A549 (cell line): ENCODE measurements around the gene ANKRD13D. TPM values are rescaled to one million over a fixed set of nuclear protein-coding genes. Genes with fewer than 3 reads are reported as not detected.

Experiments
- ATAC-seq, 2 experiments: fragments of 200-7000 bp in 1 of 2; fragments of >200 bp in 1 of 2; cut with Nextera tagmentation in 1 of 2; cut with Tn5 transposase in 1 of 2; 3 replicates each; pipeline versions ENCODE4 v1.8.0 to v1.9.1; 2018 to 2020; ENCODE audit warnings: mild to moderate bottlenecking in 1 of 2, moderate library complexity in 1 of 2
- CTCF ChIA-PET: fragments of 300-600 bp; sonication (Branson Sonifier 250); formaldehyde crosslinking; extraction: SDS; loops from one replicate; lab custom pipeline; 2021; ENCODE audit warnings: antibody characterized with exemption, inconsistent platforms; lab: Yijun Ruan, JAX
- POLR2A ChIA-PET: fragments of 350-600 bp; formaldehyde crosslinking; extraction: SDS; loops from one replicate; lab custom pipeline; 2021; ENCODE audit warnings: antibody characterized with exemption, inconsistent platforms; lab: Yijun Ruan, JAX
- DNase-seq, 2 experiments: peaks; one replicate each; pipeline versions ENCODE4 v3.0.0 to v3.0.0-alpha.2; 2011 to 2016; ENCODE audit warnings: low read depth in 1 of 2, low spot score in 1 of 2
- FAIRE-seq: peaks from 2 replicates; lab custom pipeline; 2011; peaks lifted over from hg19 to GRCh38; lab: Jason Lieb, UNC
- H3K27ac ChIP-seq, 2 experiments: fragments of >200 bp; sonication (Bioruptor Twin); formaldehyde crosslinking; 3 replicates each; pipeline ENCODE4 v1.5.1; 2016 to 2017
- H3K4me1 ChIP-seq: fragments of >200 bp; sonication (Bioruptor Twin); formaldehyde crosslinking; 3 replicates; pipeline ENCODE4 v1.6.1; 2016
- H3K4me2 ChIP-seq: fragments of >200 bp; sonication (Bioruptor Twin); formaldehyde crosslinking; 3 replicates; pipeline ENCODE4 v1.6.1; 2016
- H3K4me3 ChIP-seq: fragments of >200 bp; sonication (Bioruptor Twin); formaldehyde crosslinking; 3 replicates; pipeline ENCODE4 v1.5.1; 2016
- H3K9me3 ChIP-seq: fragments of >200 bp; sonication (Bioruptor Twin); formaldehyde crosslinking; 3 replicates; pipeline ENCODE4 v1.6.1; 2016
- BHLHE40 ChIP-seq: IDR thresholded peaks from 2 replicates; pipeline ENCODE4 v1.6.1; 2012; ENCODE audit warnings: low read depth, low read length, inconsistent platforms
- CBX2 ChIP-seq: fragments of 200-600 bp; sonication (generic); IDR thresholded peaks from 2 replicates; pipeline ENCODE4 v1.6.1; 2016; ENCODE audit warnings: low read depth, mild to moderate bottlenecking, borderline replicate concordance
- CBX8 ChIP-seq: fragments of 200-600 bp; sonication (generic); IDR thresholded peaks from 2 replicates; pipeline ENCODE4 v1.6.1; 2016
- CEBPB ChIP-seq, 2 experiments: fragments of >200 bp in 1 of 2; sonication (Bioruptor Twin) in 1 of 2; formaldehyde crosslinking in 1 of 2; IDR thresholded peaks; 2 replicates each; pipeline ENCODE4 v1.6.1; 2012 to 2016
- E2F6 ChIP-seq: IDR thresholded peaks from 2 replicates; pipeline ENCODE4 v1.6.1; 2012; ENCODE audit warnings: low read depth, borderline replicate concordance
- EHMT2 ChIP-seq: fragments of 200-600 bp; sonication (generic); IDR thresholded peaks from 2 replicates; pipeline ENCODE4 v1.6.1; 2016; ENCODE audit warnings: antibody characterized with exemption, low read depth, mild to moderate bottlenecking, moderate library complexity
- ELK1 ChIP-seq: fragments of 150-350 bp; IDR thresholded peaks from 2 replicates; pipeline ENCODE4 v1.6.1; 2014; ENCODE audit warnings: low read depth, mild to moderate bottlenecking, low read length
- EP300 ChIP-seq, 2 experiments: fragments of >200 bp; sonication (Bioruptor Twin); formaldehyde crosslinking; IDR thresholded peaks; 2 replicates in 1 of 2; 3 replicates in 1 of 2; pipeline ENCODE4 v1.6.1; 2016 to 2017
- ESRRA ChIP-seq: fragments of 150-350 bp; IDR thresholded peaks from 2 replicates; pipeline ENCODE4 v1.6.1; 2014; ENCODE audit warnings: mild to moderate bottlenecking, low read length, borderline replicate concordance
- FOSL2 ChIP-seq, 2 experiments: fragments of 450-650 bp in 1 of 2; fragments of >200 bp in 1 of 2; sonication (Bioruptor Twin) in 1 of 2; formaldehyde crosslinking; IDR thresholded peaks; 2 replicates each; pipeline versions ENCODE4 v1.5.0 to v1.6.1; 2016 to 2020; ENCODE audit warnings: mild to moderate bottlenecking in 1 of 2, moderate library complexity in 1 of 2
- GATA3 ChIP-seq: IDR thresholded peaks from 2 replicates; pipeline ENCODE4 v1.6.1; 2012; ENCODE audit warnings: borderline replicate concordance
- HEYL ChIP-seq: fragments of 250-450 bp; sonication (Bioruptor Pico); IDR thresholded peaks from 2 replicates; pipeline ENCODE4 v1.8.0; 2021; ENCODE audit warnings: mild to moderate bottlenecking, moderate library complexity
- HOXB5 ChIP-seq: fragments of 250-450 bp; sonication (Bioruptor Pico); IDR thresholded peaks from 2 replicates; pipeline ENCODE4 v1.5.0; 2020; ENCODE audit warnings: mild to moderate bottlenecking, moderate library complexity
- JUN ChIP-seq, 2 experiments: fragments of >200 bp; sonication (Bioruptor Twin); formaldehyde crosslinking; IDR thresholded peaks; 2 replicates in 1 of 2; 3 replicates in 1 of 2; pipeline ENCODE4 v1.6.1; 2016 to 2017
- KDM1A ChIP-seq: fragments of 200-600 bp; sonication (generic); IDR thresholded peaks from 2 replicates; pipeline ENCODE4 v1.6.1; 2016; ENCODE audit warnings: low read depth, mild to moderate bottlenecking
- KDM5A ChIP-seq: fragments of 200-600 bp; sonication (generic); IDR thresholded peaks from 2 replicates; pipeline ENCODE4 v1.6.1; 2016; ENCODE audit warnings: antibody characterized with exemption, mild to moderate bottlenecking
- MAFK ChIP-seq: fragments of 450-650 bp; IDR thresholded peaks from 2 replicates; pipeline ENCODE4 v1.6.1; 2014; ENCODE audit not compliant: partially characterized antibody
- MAX ChIP-seq: IDR thresholded peaks from 2 replicates; pipeline ENCODE4 v1.6.1; 2012
- MYC ChIP-seq: IDR thresholded peaks from 2 replicates; pipeline ENCODE4 v1.6.1; 2012; ENCODE audit warnings: mild to moderate bottlenecking, inconsistent platforms, low read length, improper control_type of control experiment, borderline replicate concordance
- PHF8 ChIP-seq: fragments of 200-600 bp; sonication (generic); IDR thresholded peaks from 2 replicates; pipeline ENCODE4 v1.6.1; 2016; ENCODE audit warnings: low read depth, mild to moderate bottlenecking, antibody characterized with exemption, moderate library complexity, borderline replicate concordance
- POLR2A ChIP-seq: IDR thresholded peaks from 2 replicates; pipeline ENCODE4 v1.6.1; 2012; ENCODE audit warnings: mild to moderate bottlenecking, low read length
- POLR2AphosphoS2 ChIP-seq: conservative IDR thresholded peaks from 2 replicates; pipeline ENCODE4 v1.6.1; 2012; ENCODE audit warnings: low read length, improper control_type of control experiment, inconsistent platforms
- REST ChIP-seq: fragments of 200-600 bp; sonication (generic); IDR thresholded peaks from 2 replicates; pipeline ENCODE4 v1.6.1; 2016; ENCODE audit warnings: antibody characterized with exemption, mild to moderate bottlenecking, moderate library complexity
- RNF2 ChIP-seq: fragments of 200-600 bp; sonication (generic); IDR thresholded peaks from 2 replicates; pipeline ENCODE4 v1.6.1; 2016; ENCODE audit warnings: low read depth, mild to moderate bottlenecking, antibody characterized with exemption, moderate library complexity, borderline replicate concordance
- SMC3 ChIP-seq: fragments of >200 bp; sonication (Bioruptor Twin); formaldehyde crosslinking; IDR thresholded peaks from 3 replicates; pipeline ENCODE4 v1.6.1; 2018; ENCODE audit warnings: inconsistent platforms
- SREBF2 ChIP-seq: fragments of 450-650 bp; IDR thresholded peaks from 2 replicates; pipeline ENCODE4 v1.6.1; 2014; ENCODE audit warnings: mild to moderate bottlenecking, moderate library complexity
- TP53 ChIP-seq: fragments of 250-450 bp; sonication (Bioruptor Pico); IDR thresholded peaks from 2 replicates; pipeline ENCODE4 v1.5.0; 2021; ENCODE audit warnings: mild to moderate bottlenecking, moderate library complexity
- ZNF302 ChIP-seq: fragments of 250-450 bp; sonication (Bioruptor Pico); IDR thresholded peaks from 2 replicates; pipeline ENCODE4 v1.9.0; 2021; ENCODE audit warnings: inconsistent platforms, mild to moderate bottlenecking, moderate library complexity
- WGBS: methylation state at CpG from one replicate; pipeline ENCODE4 v1.1.6; 2017; ENCODE audit errors: missing lambda C conversion rate; 5-methylcytosine and 5-hydroxymethylcytosine counted together
- polyA minus RNA-seq: library from RNA; depleted of rRNA, polyadenylated mRNA; stranded (reverse); fragments of >200 nt; gene quantifications from 2 replicates; pipeline ENCODE4 v1.2.3, GENCODE V29; 2011; rRNA and poly(A)+ RNA removed
- polyA plus RNA-seq, 4 experiments: library from polyadenylated mRNA; depleted of rRNA in 3 of 4; stranded (reverse); fragments of >200 nt; fragmentation: RNase III in 1 of 4; extraction: RNeasy Plus Mini Kit Qiagen cat#74134 plus additional on column Dnase treatment in 1 of 4; gene quantifications; 2 replicates in 3 of 4; 3 replicates in 1 of 4; pipeline ENCODE4 v1.2.3, GENCODE V29; 2011 to 2017

The ANKRD13D gene
- polyA plus RNA-seq (2011; rRNA removed) (15.4 and 17.0 TPM in 2 replicates), polyA plus RNA-seq (2017; fragmentation: RNase III; extraction: RNeasy Plus Mini Kit Qiagen cat#74134 plus additional on column Dnase treatment) (22.5 to 24.5 TPM (median 24.2 TPM) in 3 replicates), polyA minus RNA-seq (20.3 and 34.1 TPM in 2 replicates)
- 43.0 and 51.7 TPM in 2 replicates for polyA plus RNA-seq (2012; cell fraction: cytosol; rRNA removed)
- polyA plus RNA-seq (2012; cell fraction: nucleus; rRNA removed): 143 and 169 TPM in 2 replicates

GRCh38 chr11:67289226-67289650 is at the start of gene ANKRD13D:
TSS of gene ANKRD13D (plus strand) at chr11:67289303. CDS start at chr11:67289461, 158 bp downstream.
- CTCF ChIA-PET: interaction anchor here (0.5 to 3.4 kb wide), 10 partner anchors 9 to 165 kb away, joined by 3 to 19 read pairs (median 4); partner anchors contain the start of gene SSH3
- no CpG with 5 or more reads among the region's 56 CpGs for WGBS
- peak; percentile 51 to 52 for ATAC-seq

GRCh38 chr11:67239783-67240575 is 49.1 kb upstream of the ANKRD13D start:
- no peak for FAIRE-seq
- TF ChIP-seq PHF8: no peak; the same call in 1 of the 2 replicates
- peak; percentile 41; the same call in 1 of the 2 replicates for TF ChIP-seq MYC
- TF ChIP-seq BHLHE40: no peak
- TF ChIP-seq HOXB5: no peak
- no peak for TF ChIP-seq CBX8
- no peak for TF ChIP-seq EHMT2
- no peak for TF ChIP-seq ELK1
- no peak for TF ChIP-seq SMC3
- no peak for TF ChIP-seq SREBF2
- TF ChIP-seq E2F6: no peak
- no peak for TF ChIP-seq KDM5A
- peak; percentile 77 for TF ChIP-seq MAFK
- TF ChIP-seq MAX: peak; percentile 92
- TF ChIP-seq POLR2AphosphoS2: no peak
- TF ChIP-seq RNF2: no peak
- no peak for TF ChIP-seq KDM1A
- TF ChIP-seq TP53 (CRISPR knock-in tag): no peak; the same call in 1 of the 2 replicates
- no peak for TF ChIP-seq GATA3
- no peak for TF ChIP-seq ESRRA
- TF ChIP-seq ZNF302: no peak
- no peak for TF ChIP-seq CBX2
- TF ChIP-seq REST: 0 out of 2 replicates have a peak, but pooled peaks have one; percentile 15
- TF ChIP-seq CEBPB (IDR thresholded peaks at IDR 0.05): no peak
- no peak for TF ChIP-seq FOSL2 (IDR thresholded peaks at IDR 0.05)
- peak; percentile 47; the same call in 1 of the 2 replicates for TF ChIP-seq FOSL2 (CRISPR knock-in tag; IDR thresholded peaks at IDR 0.05)
- no peak for TF ChIP-seq HEYL (CRISPR knock-in tag)
- peak; percentile 60 to 70; a peak in 4 of 5 replicates for TF ChIP-seq JUN (IDR thresholded peaks at IDR 0.05)
- TF ChIP-seq EP300 (IDR thresholded peaks at IDR 0.05): no peak

More at GRCh38 chr11:67289226-67289650, at the start of gene ANKRD13D:
- peak; percentile 28; the same call in 1 of the 2 replicates for TF ChIP-seq POLR2A
- TF ChIP-seq EP300 (IDR thresholded peaks at IDR 0.05): no peak
- TF ChIP-seq, all 56 proteins: peak for 1
- no peak for DNase-seq
- peak within 1 kb of the TSS; percentile 65 for H3K4me3 ChIP-seq
- H3K4me1 ChIP-seq: peaks cover 19% of the 10 kb centered on the region
- FAIRE-seq: no peak
- H3K27ac ChIP-seq: peak within 1 kb of the TSS; percentile 95 to 98
- POLR2A ChIA-PET: interaction anchor here (0.5 to 2.9 kb wide), 10 partner anchors 9 to 132 kb away, joined by 3 to 13 read pairs (median 5); partner anchors contain the start of gene SSH3
- H3K9me3 ChIP-seq: no peaks in the 10 kb centered on the region
- peak within 1 kb of the TSS; percentile 98 for H3K4me2 ChIP-seq

More at GRCh38 chr11:67239783-67240575, 49.1 kb upstream of the ANKRD13D start:
- H3K4me2 ChIP-seq: peak overlapping the region; percentile 94
- ChIA-PET CTCF (interaction anchor here (0.6 to 4.2 kb wide), 13 partner anchors 8 to 159 kb away, joined by 3 to 21 read pairs (median 3); partner anchors contain the start of gene KDM2A), POLR2A (interaction anchor here (0.6 to 2.2 kb wide), 9 partner anchors 10 to 161 kb away, joined by 3 to 10 read pairs (median 4); partner anchors contain the start of genes ANKRD13D, KDM2A and PPP1CA)
- DNase-seq (peak; percentile 93 to 97), ATAC-seq (peak; percentile 96 to 98)
- 2% methylated on average over 31 of the region's 31 CpGs for WGBS
- peaks cover 28% of the 10 kb centered on the region for H3K4me1 ChIP-seq
- peak overlapping the region; percentile 69 for H3K4me3 ChIP-seq
- H3K27ac ChIP-seq: peak overlapping the region; percentile 80 to 89
- H3K9me3 ChIP-seq: no peaks in the 10 kb centered on the region
